Stimulated activated CD4-positive, alpha-beta T cell treated with anti-CD3 and anti-CD28 coated beads, Interleukin-2, amount 100 ng/mL, for 24 hours (primary cell): ENCODE measurements around the gene CSPG5.

Experiments used
- DNase-seq, 2 donors: peaks; one replicate each; pipeline ENCODE4 v3.0.0-alpha.2; 2020

CSPG5 gene

GRCh38 chr3:47536221-47536891, 42.3 kb downstream of the CSPG5 start:
- no peak for DNase-seq

DNA sequence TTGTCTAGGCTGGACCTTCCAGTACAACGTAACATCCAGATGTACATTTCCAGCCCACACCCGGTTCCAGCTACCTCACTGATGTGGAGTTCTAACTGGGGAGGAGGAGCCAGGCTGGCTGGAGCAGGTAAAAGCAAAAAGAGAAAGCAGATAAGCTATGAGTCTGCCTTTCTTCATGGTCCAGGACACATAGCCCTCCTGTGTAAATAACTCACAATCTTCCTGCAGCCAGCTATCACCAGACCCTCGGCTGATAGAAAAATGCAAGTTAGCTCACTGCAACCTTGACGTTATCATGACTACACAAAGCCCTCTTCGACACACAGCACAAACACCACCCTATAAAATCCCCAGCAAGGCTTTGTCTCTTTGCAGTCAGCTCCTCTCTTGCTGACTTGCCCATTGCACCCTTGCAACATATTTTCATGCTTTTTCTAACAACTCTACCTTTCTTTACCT, 44.6 kb downstream of the CSPG5 start:
- DNase-seq, result no peak

DNA sequence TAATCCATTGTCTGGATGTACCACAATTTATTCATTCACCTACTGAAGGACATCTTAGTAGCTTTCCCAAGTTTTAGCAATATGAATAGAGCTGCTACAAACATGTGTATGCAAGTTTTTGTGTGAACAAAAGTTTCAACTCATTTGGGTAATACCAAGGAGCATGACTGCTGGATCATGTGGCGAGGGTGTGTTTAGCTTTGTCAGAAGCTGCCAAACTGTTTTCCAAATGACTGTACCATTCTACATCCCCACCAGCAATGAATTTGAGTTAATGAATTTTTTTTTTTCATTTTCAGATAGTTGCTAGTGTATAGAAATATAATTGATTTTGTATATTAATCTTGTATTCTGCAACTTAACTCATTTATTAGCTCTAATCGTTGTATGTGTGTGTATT, 45.2 kb downstream of the CSPG5 start:
- no peak for DNase-seq

GRCh38 chr3:47527952-47528725, 50.5 kb downstream of the CSPG5 start:
- no peak for DNase-seq

DNA sequence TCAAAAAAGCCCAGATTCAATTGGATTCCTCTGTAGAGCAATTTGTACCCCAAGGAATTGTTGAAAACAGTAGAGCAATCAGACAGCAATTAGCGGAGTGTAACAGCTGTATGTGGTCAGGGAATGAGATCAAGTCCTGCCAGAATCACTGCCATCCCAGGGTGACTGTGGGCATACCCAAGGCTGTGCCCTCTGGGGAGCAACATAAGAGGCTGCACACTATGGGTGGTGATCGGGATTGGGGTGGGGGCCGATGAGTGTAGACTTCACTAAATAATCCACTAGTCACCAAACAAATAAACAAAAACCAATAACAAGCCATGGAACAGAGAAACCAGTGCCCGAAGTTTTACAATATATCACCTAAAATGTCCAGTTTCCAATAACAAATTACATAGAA, 53.0 kb downstream of the CSPG5 start:
- no peak for DNase-seq

- no peak for DNase-seq
Observed at GRCh38 chr3:47523310-47524073, 55.2 kb downstream of the CSPG5 start.

DNA sequence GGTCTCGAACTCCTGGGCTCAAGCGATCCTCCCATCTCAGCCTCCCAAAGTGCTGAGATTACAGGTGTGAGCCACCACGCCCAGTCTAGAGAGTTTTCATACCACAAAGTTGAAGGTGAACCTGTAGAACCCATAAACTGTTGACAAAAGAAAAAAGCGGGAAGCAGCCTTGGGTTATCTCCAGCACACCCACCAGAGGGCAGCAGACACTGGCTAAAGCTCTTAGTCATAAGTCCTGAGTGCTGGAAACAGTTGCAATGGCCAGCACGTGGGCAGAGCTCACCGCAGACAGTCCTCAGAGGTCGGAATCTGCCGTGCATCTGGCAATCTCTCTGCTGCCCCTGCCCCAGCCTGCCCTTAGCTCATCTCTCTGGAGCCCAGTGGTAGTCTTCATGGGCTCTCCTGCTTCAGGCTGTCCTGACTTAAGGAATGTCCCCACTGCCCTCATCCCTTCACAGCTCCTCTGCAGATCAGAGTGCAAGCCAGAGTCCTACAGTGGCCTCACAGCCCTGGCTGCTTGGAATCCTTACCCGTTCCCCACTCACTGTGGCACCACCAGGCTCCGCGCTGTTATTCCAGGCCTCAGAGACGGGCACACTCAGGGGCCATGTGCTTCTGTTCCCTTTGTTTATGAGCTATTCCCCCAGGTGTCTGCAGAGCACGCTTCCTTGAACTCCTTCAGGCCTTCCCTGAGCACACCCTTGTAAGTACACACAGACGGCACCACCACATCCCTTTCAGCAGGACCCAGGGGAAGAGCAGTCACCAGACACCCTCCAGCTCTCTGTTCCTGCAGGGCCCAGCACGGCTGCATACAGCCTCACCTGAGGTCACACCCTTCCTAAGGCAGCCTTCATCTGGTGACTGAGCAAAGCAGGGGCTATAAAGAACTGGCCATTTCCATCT, 56.3 kb downstream of the CSPG5 start:
- DNase-seq, result peak; percentile 80 to 82

DNA sequence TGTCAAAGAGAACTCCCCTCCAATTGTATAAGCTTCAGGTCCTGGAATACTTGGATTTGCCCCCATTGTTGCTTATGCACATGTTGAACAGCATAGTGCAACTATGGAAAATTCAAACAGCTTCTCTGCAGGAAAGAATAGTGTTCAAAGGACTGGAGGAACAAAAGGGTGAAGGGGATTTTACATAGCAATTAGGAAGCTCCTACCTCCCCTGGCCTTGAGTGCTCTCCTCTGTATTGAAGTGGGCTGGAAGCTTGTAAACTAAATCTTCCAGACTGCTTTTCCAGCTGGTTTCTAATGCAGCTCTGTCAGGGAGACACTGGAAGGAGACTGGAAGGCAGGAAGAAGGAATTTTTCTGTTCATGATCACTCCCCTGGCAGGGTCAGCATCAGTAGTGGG, 57.9 kb downstream of the CSPG5 start:
- DNase-seq, result no peak

DNA sequence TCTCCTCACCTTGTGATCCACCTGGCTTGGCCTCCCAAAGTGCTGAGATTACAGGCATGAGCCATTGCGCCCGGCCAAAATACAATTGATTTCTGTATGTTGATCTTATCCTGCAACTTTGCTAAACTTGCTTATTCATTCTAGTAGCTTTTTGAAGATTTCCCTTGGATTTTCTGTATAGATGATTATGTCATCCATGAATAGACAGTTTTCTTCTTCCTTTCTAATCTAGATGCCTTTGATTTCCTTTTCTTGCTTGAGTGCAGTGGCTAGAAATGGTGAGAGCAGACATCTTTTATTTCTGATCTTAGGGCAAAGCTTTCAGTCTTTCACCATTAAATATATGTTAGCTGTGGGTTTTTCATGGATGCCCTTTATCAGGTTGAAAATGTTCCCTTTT, 60.7 kb downstream of the CSPG5 start:
- no peak for DNase-seq

DNA sequence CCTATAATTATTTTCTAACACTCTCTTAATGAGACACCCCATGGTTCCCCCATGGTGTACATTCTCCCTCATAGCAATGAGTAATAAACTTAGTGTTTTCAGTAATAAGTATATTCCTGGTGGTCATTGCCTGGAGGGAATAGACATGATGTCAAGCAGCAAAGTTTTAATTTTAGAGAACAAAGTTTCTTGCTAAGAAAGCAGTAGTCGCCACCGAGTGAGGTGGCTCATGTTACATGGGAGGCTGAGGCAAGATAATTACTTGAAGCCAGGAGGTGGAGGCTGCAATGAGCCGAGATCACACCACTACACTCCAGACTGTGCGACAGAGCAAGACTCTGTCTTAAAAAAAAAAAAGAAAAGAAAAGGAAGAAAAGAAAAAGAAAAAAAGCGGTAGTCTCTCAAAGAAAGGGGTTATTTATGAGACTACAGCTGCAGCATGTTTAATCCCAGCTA, 62.8 kb downstream of the CSPG5 start:
- DNase-seq, result no peak

- no peak for DNase-seq
Observed at GRCh38 chr3:47515100-47515499, 63.6 kb downstream of the CSPG5 start.

DNA sequence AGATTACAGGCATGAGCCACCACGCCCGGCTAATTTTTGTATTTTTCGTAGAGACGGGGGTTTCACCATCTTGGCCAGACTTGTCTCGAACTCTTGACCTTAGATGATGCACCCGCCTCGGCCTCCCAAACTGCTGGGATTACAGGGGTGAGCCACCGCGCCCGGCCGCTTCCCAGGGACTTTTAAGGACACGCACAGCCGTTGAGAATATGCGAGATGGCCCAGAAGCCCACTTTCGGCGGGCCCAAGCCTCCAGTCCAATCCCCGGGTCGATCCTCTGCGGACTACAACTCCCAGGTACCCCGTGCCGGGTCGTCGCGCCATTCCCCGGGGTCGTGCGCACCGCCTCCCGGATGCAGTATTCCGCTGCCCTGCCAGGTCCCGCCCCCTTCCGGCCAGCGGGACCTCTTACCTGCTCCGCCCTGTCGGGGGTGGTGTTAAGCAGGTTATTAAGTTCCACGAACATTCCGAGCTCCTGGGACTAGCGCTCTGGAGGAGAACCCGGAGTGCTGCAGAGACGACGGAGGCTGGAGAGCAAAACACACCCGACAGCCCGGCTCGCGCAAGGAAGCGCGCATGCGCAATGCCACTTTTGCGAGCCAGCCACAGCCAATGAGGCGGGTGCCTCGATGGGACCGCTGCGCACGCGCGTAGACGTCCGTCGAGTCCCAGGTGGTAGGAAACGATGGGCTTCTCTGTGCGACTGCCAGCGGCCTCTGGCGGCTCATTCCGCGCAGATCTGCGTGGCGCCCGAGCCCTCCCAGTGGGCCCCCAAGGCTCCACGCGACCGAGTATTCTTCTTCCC, 65.3 kb downstream of the CSPG5 start, which contains the start of gene ELP6:
Gene ELP6, minus strand, starts transcription at position 588 of the 805 bp plus-strand sequence. Its CDS starts 122 bp downstream, at position 466.
- peak; percentile 96 to 97 for DNase-seq

DNA sequence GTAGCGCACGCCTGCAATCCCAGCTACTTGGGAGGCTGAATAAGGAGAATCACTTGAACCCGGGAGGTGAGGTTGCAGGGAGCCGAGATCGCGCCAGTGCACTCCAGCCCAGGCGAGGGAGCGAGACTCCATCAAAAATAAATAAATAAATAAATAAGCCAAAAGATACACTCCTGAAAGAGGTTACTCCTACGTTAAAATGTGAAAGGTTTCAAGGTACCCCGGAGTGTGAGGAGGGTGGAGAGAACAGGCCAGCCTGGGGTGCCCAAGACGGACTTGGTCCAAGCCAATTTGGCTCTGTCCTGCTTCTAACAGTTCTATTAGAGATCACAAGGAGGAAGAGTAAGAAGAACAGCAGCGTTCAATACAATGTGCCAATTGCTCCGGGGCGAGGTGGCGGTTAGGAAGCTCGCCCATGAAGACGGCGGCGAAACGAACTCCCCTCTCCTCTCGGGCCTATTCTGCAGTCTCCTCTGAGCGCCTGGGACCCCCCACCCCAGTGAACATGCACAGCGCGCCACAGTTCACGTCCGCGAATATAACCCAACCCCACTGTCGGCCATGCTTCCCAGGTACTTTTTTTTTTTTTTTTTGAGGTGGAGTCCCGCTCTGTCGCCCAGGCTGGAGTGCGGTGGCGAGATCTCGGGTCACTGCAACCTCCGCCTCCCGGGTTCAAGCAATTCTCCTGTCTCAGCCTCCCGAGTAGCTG, 66.1 kb downstream of the CSPG5 start:
- DNase-seq, result peak; percentile 30 to 40
